ENCODE data around the gene ABRACL.
"Not testable (repeated sequence)": the region's sequence is repeated elsewhere in the genome, so short reads cannot be mapped to it uniquely, and the experiment has no call there.

ABRACL gene, protein sequence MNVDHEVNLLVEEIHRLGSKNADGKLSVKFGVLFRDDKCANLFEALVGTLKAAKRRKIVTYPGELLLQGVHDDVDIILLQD

GRCh38 chr6:139028658-139029469 lies at the start of gene ABRACL:
Gene ABRACL, plus strand, starts transcription at chr6:139028745. Its CDS starts 5,416 bp downstream, at chr6:139034161.
- peak; percentile 72 for DNase-seq (ENCODE audit: low read depth)

DNA sequence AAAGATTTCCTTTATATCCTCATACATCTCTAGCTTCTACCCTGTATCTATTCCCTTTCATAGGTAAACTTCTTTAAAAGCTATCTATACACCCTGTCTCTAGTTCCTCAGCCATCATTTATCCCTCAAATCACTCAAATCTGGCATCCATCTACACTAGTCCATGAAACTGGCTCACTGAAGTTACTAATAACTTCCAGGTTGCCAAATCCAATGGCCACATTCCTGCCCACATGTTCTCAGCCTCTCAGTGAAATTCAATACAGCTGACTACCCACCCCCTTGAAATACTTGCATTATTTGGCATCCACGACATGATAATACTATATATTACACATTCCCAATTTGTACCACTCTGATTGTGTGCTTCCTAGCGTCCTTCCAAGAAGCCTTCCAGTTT lies 49.2 kb upstream of the ABRACL start:
- no peak for DNase-seq (ENCODE audit: low read depth)

- DNase-seq (ENCODE audit: low read depth), result no peak
These were observed 48.5 kb upstream of the ABRACL start for GRCh38 chr6:138979813-138980668.

GRCh38 chr6:138981416-138981815 lies 47.1 kb upstream of the ABRACL start:
- no peak for DNase-seq (ENCODE audit: low read depth)

GRCh38 chr6:138986578-138986977 lies 42.0 kb upstream of the ABRACL start:
- no peak for DNase-seq (ENCODE audit: low read depth)

DNA sequence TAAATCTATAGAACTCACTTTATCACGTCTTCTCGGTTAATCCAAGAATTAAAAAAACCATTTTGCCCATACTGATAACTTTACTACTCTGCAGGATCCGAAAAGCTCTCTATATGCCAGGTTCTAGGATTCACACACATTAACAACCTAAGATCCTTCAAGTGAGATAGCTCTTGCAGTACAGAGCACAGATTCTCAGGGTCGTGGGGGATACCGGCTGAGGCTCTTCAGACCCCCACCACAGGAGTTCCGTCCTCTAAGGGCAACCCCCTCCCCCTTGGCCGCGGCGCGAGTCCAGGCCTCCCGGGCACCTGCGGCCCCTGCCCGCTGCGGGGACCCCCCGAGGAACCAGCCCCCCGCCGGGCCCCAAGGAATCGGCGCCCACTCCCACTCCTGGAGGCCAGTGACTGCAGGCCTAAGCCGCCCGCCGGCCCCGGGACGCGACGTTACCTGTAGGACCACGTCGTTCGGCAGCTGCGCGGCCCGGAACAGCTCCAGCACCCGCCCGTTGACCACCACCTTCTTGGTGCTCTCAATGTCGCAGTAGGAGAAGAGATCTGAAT lies 41.4 kb upstream of the ABRACL start:
- DNase-seq (ENCODE audit: low read depth), result no peak

DNA sequence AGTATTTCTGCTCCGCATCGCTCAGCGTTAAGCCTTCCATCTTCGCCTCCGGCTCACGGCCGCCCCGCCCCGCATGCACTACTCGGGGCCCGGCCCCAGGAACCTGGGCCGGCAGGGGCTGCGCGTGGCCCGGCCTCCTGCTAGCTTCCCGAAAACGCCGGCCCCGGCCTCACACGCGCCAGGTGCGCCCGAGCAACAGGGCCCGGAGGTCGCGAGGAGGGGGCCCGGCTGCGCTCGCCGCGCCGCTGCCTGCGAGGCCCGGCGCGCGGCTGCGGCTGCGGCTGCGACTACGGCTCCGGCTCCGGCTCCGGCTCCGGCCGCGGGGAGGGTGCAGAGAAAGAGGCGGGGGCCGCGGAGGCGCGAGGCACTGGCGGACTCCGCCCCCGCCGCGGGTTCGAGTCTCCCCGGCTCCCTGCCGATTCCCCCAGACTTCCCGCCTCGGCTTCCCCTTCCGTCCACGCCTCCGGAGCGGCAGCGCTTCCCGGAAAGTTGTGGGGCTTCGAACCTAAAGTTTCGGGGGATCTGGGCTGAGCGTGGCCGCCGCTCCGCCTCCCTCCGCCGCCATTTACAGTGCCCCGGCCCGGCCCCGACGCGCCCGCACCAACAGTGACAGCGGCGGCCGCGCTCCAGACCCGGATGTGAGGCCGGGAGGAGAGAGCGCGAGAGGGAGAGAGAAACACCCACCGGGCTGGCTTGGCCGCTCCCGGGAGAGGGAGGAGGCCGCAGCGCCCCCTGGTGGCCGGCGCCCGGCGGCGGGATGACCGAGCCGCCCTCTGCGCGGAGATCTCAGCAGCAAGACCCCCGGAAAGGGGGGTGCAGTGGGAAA lies 40.7 kb upstream of the ABRACL start, which contains the start of gene REPS1:
TSS of gene REPS1 (minus strand) at position 611 of the 826 bp plus-strand sequence. CDS start at position 40, 571 bp downstream.
- DNase-seq (ENCODE audit: low read depth), result peak; percentile 85

- DNase-seq (ENCODE audit: low read depth), result no peak
These were observed 40.1 kb upstream of the ABRACL start for GRCh38 chr6:138988469-138988834.

GRCh38 chr6:138989098-138989983 lies 39.2 kb upstream of the ABRACL start:
- no peak for DNase-seq (ENCODE audit: low read depth)

GRCh38 chr6:138991206-138991605 lies 37.3 kb upstream of the ABRACL start:
- no peak for DNase-seq (ENCODE audit: low read depth)

GRCh38 chr6:138992965-138993364 lies 35.6 kb upstream of the ABRACL start:
- not testable (repeated sequence) for DNase-seq (ENCODE audit: low read depth)

- not testable (repeated sequence) for DNase-seq (ENCODE audit: low read depth)
These were observed 35.1 kb upstream of the ABRACL start for GRCh38 chr6:138993410-138993809.

DNA sequence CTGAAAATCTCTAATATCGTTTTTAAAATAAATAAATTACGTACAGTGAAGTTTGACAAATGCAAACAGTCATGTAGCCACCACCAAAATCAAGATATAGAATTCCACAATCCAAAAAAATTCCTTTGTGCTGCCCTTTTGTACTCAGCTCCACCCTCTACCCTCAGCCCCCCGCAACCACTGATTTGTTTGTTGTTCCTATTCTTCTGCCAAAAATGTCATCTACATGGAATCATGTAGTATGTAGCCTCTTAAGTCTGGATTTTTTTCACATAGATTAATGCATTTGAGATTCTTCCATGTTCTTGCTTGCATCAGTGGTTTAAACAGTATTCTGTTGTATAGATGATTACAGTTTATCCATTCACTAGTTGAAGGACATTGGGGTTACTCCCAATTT lies 32.0 kb upstream of the ABRACL start:
- DNase-seq (ENCODE audit: low read depth), result no peak

- no peak for DNase-seq (ENCODE audit: low read depth)
These were observed 31.4 kb upstream of the ABRACL start for GRCh38 chr6:138997136-138997535.

GRCh38 chr6:138999949-139000725 lies 28.4 kb upstream of the ABRACL start:
- no peak for DNase-seq (ENCODE audit: low read depth)

DNA sequence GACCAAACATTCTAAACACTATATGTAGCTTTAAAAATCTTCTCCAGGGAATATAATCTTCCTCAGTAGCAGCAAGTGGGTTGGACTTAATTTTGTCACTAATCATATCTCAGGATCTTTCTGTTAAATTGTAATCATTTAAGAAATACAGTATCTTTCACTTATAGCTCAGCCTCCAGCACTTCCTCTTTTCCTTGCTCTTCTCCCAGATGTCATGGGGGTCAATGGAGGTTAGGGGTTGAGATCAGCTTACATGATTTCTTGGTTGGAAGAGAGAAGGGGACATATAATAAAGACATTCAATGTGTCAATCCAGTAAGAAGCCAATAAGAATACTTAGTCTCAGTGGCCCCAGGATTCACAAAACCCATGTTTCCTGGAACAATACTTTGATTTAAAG lies 24.8 kb upstream of the ABRACL start:
- DNase-seq (ENCODE audit: low read depth), result no peak

GRCh38 chr6:139006477-139006876 lies 22.1 kb upstream of the ABRACL start:
- no peak for DNase-seq (ENCODE audit: low read depth)

DNA sequence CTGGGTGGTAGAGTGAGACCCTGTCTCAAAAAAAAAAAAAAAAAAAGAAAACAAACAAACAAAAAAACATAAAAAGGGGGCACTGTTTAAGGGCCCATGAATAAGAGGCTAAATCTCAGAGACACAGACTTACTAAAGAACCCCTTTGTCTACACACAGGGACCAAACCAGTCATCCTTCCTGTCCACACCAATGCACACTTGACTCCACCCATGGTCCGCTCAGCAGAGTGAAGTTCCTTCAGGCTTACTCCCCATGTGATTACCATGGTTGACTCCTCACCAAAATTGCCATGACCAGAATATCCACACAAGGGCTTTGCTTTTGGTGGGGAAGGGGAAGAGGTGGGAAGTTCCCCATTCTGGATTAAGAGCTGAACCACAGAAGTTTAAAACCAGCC lies 21.1 kb upstream of the ABRACL start:
- no peak for DNase-seq (ENCODE audit: low read depth)

GRCh38 chr6:139008117-139008516 lies 20.4 kb upstream of the ABRACL start:
- DNase-seq (ENCODE audit: low read depth), result no peak

DNA sequence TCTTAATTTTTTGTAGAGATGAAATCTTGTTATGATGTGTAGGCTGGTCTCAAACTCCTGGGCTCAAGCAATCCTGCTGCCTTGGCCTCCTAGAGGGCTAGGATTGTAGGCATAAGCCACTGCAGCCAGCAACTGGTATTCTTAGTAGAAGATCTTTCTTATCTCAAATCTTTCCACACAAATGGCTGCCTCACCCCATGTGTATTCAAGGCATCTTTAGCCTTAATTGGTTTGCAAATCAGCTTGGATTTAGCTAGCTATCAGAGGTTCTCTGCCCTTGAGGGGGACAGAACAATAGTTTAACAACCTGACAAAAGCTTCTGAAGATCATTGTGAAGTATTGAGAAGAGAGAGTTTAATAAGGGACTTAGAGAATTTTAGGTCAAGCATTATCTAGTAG lies 17.9 kb upstream of the ABRACL start:
- DNase-seq (ENCODE audit: low read depth), result no peak

Measured in stimulated activated CD8-positive, alpha-beta memory T cell treated with anti-CD3 and anti-CD28 coated beads, Interleukin-12 subunit alpha, Interleukin-12 subunit beta, amount 100 ng/mL, for 4 hours (primary cell).